Naive thymus-derived CD8-positive, alpha-beta T cell (primary cell): ENCODE results near the gene MAP3K5. TPM values are rescaled to one million over a fixed set of nuclear protein-coding genes. Genes with fewer than 3 reads are reported as not detected.

Experiments used
- ATAC-seq, 2 donors: fragments of 150-1000 bp; cut with Tn5 transposase in 1 of 2; sonication (Bioruptor Pico), chemical (Tn5 transposase) in 1 of 2; 1 replicate in 1 of 2; 2 replicates in 1 of 2; pipeline ENCODE4 v1.10.0; 2021; ENCODE audit warnings: mild to moderate bottlenecking in 2 of 2, moderate library complexity in 2 of 2
- POLR2A ChIA-PET: fragments of 350-600 bp; sonication (Branson Sonifier 250); formaldehyde crosslinking; loops from one replicate; lab custom pipeline; 2021; ENCODE audit warnings: antibody characterized with exemption; lab: Charles Lee
- DNase-seq, 10 donors: peaks; one replicate each; pipeline versions ENCODE4 v3.0.0 to v3.0.0-alpha.2; 2020 to 2022
- H3K27ac Mint-ChIP-seq, 10 donors: one replicate each; pipeline ENCODE4 v1.8.0; 2020 to 2022; ENCODE audit warnings: mild to moderate bottlenecking in 10 of 10, mixed read lengths in 10 of 10, moderate library complexity in 4 of 10, inconsistent platforms in 1 of 10
- H3K27me3 Mint-ChIP-seq, 5 donors: one replicate each; pipeline ENCODE4 v1.8.0; 2021 to 2022; ENCODE audit warnings: mixed read lengths in 5 of 5
- H3K36me3 Mint-ChIP-seq, 3 donors: one replicate each; pipeline ENCODE4 v1.8.0; 2020 to 2022; ENCODE audit warnings: mixed read lengths in 3 of 3, mild to moderate bottlenecking in 2 of 3, inconsistent platforms in 1 of 3
- H3K4me1 Mint-ChIP-seq, 4 donors: one replicate each; pipeline ENCODE4 v1.8.0; 2021 to 2022; ENCODE audit warnings: mixed read lengths in 4 of 4
- H3K4me3 Mint-ChIP-seq, 10 donors: one replicate each; pipeline ENCODE4 v1.8.0; 2020 to 2022; ENCODE audit warnings: mild to moderate bottlenecking in 10 of 10, mixed read lengths in 10 of 10, moderate library complexity in 6 of 10, inconsistent platforms in 1 of 10
- H3K9me3 Mint-ChIP-seq, 9 donors: one replicate each; pipeline ENCODE4 v1.8.0; 2020 to 2022; ENCODE audit warnings: mixed read lengths in 9 of 9, mild to moderate bottlenecking in 3 of 9, inconsistent platforms in 1 of 9, moderate library complexity in 1 of 9
- polyA plus RNA-seq, 3 donors: library from polyadenylated mRNA; unstranded; fragments of 300-500 nt; fragmentation: Illumina TruSeq; gene quantifications; one replicate each; pipeline ENCODE4 v1.2.3, GENCODE V29; 2021
- total RNA-seq, 8 experiments: library from RNA in 2 of 8; stranded (reverse) in 2 of 8; gene quantifications; one replicate each; pipeline ENCODE4 v1.2.3 and lab custom pipeline; 2021 to 2026

MAP3K5 gene
- total and polyA plus RNA-seq, 5 experiments from 2014 or later: 3.0 to 8.7 (median 4.5) TPM

DNA sequence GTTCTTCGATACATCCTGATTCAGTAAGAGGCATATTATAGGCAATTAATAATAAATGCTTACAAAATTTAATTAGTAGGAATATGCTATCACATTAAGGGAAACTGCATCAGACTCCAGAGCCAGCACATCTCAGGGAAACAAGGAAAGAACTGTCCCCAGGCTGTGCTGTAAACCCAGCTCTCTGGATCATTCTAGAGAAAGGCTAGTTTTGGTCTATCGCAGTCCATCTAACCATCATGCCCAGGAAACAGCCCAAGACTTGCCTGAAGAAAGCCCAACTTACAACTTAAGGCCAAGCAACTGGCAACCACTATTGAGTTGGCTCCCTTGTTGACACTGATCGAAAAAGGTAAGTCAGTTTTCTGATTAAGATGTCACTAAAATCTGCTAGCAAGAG lies 11.3 kb downstream of the MAP3K5 start:
- POLR2A ChIA-PET: interaction anchor here (0.6 kb wide), 1 partner anchor 19 kb away, joined by 3 read pairs; no protein-coding TSS in a partner anchor
- H3K4me1 Mint-ChIP-seq: peaks cover 20 to 67% (median 40%) of the 10 kb centered on the region in 4 donors
- H3K36me3 Mint-ChIP-seq: peaks cover 0 to 2% (median 0%) of the 10 kb centered on the region in 3 donors
- H3K27me3 Mint-ChIP-seq: no peaks in the 10 kb centered on the region
- H3K27ac Mint-ChIP-seq: peak overlapping the region in 1 of 10 donors; percentile 69
- H3K9me3 Mint-ChIP-seq: no peaks in the 10 kb centered on the region
- no peak for DNase-seq
- no peak for ATAC-seq
- H3K4me3 Mint-ChIP-seq: no peak overlapping the region

DNA sequence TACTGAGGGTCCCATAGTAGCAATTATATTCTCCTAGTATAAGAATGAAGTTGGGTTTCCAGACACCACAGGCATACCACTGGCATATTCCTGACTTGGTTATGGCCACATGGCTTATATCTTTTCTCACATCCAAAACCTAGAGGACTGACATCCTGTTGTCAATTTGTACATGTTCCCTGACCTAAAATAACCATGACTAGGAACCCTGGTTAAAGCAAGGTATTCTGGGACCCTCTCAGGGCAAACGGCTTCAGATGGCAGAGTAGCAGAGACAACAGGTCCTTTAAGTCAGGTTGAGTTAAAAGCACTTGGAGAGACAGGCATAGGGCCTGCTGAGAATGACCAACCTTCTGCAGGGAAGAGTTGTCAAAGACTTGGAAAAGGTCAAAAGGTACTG lies 12.6 kb downstream of the MAP3K5 start:
- POLR2A ChIA-PET: no interaction called here
- peak overlapping the region in 1 of 10 donors; percentile 13 for H3K27ac Mint-ChIP-seq
- ATAC-seq: no peak
- H3K4me1 Mint-ChIP-seq: peaks cover 9 to 66% (median 30%) of the 10 kb centered on the region in 4 donors
- no peaks in the 10 kb centered on the region for H3K9me3 Mint-ChIP-seq
- no peak overlapping the region for H3K4me3 Mint-ChIP-seq
- DNase-seq: no peak
- peaks cover 0 to 2% (median 0%) of the 10 kb centered on the region in 3 donors for H3K36me3 Mint-ChIP-seq
- no peaks in the 10 kb centered on the region for H3K27me3 Mint-ChIP-seq

DNA sequence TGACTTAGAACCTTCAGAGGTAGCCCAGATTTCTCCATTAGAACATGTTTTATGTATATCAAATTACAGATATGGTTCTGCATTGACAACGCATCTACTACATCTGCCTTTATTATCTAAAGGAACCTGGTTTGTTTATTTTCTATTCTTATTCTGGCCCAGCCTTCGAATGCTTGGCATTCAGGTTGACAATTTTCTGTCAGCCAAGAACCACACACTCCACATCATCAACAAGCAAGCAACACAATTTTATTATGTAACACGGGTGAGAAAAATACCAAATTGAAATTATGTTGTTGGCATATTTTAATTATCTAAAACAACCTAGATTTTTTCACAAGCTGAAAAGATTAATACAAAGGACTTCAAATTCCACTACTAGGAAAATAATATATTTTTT lies 14.6 kb downstream of the MAP3K5 start:
- H3K9me3 Mint-ChIP-seq: no peaks in the 10 kb centered on the region
- H3K27me3 Mint-ChIP-seq: no peaks in the 10 kb centered on the region
- POLR2A ChIA-PET: no interaction called here
- H3K4me1 Mint-ChIP-seq: peaks cover 9 to 66% (median 16%) of the 10 kb centered on the region in 4 donors
- no peak overlapping the region for H3K27ac Mint-ChIP-seq
- peaks cover 0 to 3% (median 0%) of the 10 kb centered on the region in 3 donors for H3K36me3 Mint-ChIP-seq
- no peak overlapping the region for H3K4me3 Mint-ChIP-seq
- DNase-seq (no peak), ATAC-seq (no peak)

DNA sequence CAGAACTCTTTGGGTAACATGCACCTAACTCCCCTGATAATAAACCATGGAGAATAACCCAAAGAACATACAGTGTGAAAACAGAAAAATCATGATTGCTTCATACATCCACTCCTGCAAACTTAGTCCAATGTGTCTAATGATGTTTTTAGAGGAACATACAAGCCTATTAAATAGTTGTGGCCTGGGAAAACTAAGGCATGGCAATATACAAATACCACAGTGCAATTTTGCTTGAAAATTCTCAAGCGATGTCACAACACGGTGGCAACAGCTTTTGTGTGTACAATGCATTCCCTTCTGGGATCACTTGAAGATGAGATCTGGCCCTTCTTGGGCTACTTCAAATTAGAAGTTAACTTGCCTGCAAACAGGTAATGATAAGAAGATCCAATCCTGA lies 16.7 kb downstream of the MAP3K5 start:
- H3K4me3 Mint-ChIP-seq: no peak overlapping the region
- ATAC-seq: no peak
- POLR2A ChIA-PET: no interaction called here
- H3K27ac Mint-ChIP-seq: peak overlapping the region in 2 of 10 donors; percentile 36 to 74
- peaks cover 6 to 64% (median 13%) of the 10 kb centered on the region in 4 donors for H3K4me1 Mint-ChIP-seq
- peaks cover 0 to 3% (median 0%) of the 10 kb centered on the region in 3 donors for H3K36me3 Mint-ChIP-seq
- no peak for DNase-seq
- H3K9me3 Mint-ChIP-seq: no peaks in the 10 kb centered on the region
- no peaks in the 10 kb centered on the region for H3K27me3 Mint-ChIP-seq

DNA sequence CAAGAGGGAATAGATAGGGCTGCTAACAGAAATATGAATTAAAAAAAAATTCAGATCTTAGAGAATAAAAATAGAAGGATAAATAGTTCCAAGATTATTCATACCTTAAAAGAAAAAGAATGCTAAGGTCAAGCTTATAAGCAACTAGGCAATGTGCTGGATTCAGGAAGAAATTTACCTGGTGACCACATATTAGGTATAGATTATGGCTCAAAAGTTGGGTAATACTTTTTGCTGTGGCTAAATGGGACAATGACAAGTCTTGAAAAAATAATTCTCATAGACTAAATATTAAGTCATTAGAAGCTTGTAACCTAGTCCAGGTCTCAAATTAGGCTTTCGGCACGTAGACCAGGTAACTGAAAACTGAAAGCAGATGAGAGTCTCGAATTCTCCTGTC lies 17.2 kb downstream of the MAP3K5 start:
- no peak for ATAC-seq

DNA sequence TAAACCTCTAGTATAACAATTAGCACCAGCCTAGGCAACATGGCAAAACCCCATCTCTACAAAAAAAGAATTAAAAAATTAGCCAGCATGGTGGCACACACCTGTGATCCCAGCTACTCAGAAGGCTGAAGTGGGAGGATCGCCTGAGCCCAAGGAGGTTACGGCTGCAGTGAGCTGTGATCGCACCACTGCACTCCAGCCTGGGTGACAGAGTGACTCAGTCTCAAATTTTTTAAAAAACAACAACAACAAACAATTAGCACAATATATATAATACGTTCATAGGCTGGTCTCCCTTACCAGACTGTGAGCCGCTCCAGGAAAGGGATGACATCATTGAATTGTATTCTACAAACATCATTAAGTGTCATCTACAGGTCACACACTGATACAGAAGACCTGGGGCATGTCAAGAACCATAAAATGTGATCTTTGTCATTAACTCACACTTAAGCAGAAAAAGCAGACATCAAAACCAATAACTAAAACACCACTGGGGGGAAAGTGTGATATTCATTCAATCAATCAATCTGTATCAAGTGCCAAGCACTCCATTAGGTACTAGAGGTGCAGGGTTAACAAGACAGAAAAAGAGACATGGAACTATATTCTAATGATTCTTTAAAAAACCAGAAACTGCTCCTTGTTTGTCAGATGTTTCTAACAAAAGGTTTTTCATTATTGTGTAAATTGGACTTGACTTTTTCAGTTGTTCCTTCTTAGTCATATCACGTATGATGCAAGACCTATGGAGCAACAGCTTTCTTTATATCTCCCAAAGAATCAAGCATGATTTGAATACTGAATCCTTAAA lies 17.8 kb downstream of the MAP3K5 start:
- Mint-ChIP-seq H3K4me1 (peaks cover 6 to 58% (median 11%) of the 10 kb centered on the region in 4 donors), H3K9me3 (no peaks in the 10 kb centered on the region), H3K36me3 (peaks cover 0 to 3% (median 0%) of the 10 kb centered on the region in 3 donors), H3K27me3 (no peaks in the 10 kb centered on the region), H3K27ac (peak overlapping the region in 3 of 10 donors; percentile 44 to 74 (median 52)), H3K4me3 (no peak overlapping the region)
- DNase-seq (no peak), ATAC-seq (no peak)
- POLR2A ChIA-PET: interaction anchor here (1.0 kb wide), 1 partner anchor 7 kb away, joined by 4 read pairs; no protein-coding TSS in a partner anchor

More for the DNA sequence above, 17.2 kb downstream of the MAP3K5 start:
- POLR2A ChIA-PET: no interaction called here
- no peak overlapping the region for H3K4me3 Mint-ChIP-seq
- DNase-seq: no peak
- peak overlapping the region in 1 of 10 donors; percentile 74 for H3K27ac Mint-ChIP-seq
- H3K9me3 Mint-ChIP-seq: no peaks in the 10 kb centered on the region
- peaks cover 0 to 3% (median 0%) of the 10 kb centered on the region in 3 donors for H3K36me3 Mint-ChIP-seq
- H3K27me3 Mint-ChIP-seq: no peaks in the 10 kb centered on the region
- H3K4me1 Mint-ChIP-seq: peaks cover 6 to 63% (median 13%) of the 10 kb centered on the region in 4 donors

DNA sequence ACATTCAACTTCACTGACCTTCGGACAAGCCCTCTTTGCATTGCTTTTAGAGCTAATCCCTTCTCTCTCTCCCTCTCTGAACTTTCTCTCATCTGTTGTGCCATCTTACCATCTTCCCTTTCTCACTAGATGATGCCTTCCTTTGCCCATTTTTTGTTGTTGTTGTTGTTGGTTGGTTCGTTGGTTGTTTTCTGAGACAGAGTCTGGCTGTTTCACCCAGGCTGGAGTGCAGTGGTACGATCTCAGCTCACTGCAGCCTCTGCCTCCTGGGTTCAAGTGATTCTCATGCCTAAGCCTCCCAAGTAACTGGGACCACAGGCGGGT lies 18.8 kb downstream of the MAP3K5 start:
- ATAC-seq (no peak), DNase-seq (no peak)
- Mint-ChIP-seq H3K9me3 (peaks cover 0 to 4% (median 0%) of the 10 kb centered on the region in 9 donors), H3K27ac (peak overlapping the region in 3 of 10 donors; percentile 14 to 74 (median 58)), H3K4me3 (peak overlapping the region in 1 of 10 donors; percentile 42), H3K27me3 (no peaks in the 10 kb centered on the region), H3K4me1 (peaks cover 6 to 60% (median 12%) of the 10 kb centered on the region in 4 donors), H3K36me3 (peaks cover 0 to 3% (median 0%) of the 10 kb centered on the region in 3 donors)
- POLR2A ChIA-PET: interaction anchor here (1.0 kb wide), 1 partner anchor 8 kb away, joined by 4 read pairs; no protein-coding TSS in a partner anchor

DNA sequence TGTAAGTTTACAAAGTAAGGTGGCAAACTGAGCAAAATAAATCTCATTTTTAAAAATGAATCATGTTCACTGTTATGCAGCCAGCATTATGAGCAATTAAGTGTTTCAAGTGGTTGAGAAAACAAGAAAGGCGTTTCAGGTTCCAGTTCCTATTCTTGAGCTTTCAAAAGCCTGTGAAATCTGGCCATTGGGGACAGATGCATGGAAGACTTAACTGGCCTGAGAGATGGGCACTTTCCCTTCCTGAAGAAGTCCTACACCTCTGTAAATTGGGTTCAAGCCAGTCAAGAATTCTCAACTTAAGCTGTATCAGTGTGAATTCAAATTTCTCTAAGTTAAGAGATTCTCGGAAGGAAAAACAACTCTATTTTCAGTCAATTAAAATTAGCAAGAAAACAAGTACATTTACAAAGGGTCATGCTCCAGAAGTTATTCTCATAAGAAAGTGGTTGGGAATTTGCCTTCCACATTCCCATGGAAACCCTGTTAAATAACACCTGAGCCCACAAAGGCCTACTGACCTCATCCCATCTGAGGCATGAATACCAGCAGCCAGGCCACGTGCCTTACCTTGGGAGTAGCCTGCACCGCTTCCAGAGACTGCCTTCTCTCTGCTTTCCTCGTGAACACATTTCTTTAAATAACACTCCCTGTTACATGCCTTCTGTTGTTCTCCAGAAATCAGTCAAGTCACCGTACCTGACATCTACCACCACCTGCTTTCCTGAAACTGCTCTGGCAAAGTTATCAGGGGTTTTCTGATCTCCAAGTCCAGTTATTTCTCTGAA lies 19.4 kb downstream of the MAP3K5 start:
- Mint-ChIP-seq H3K4me1 (peaks cover 8 to 65% (median 15%) of the 10 kb centered on the region in 4 donors), H3K27me3 (no peaks in the 10 kb centered on the region), H3K27ac (peak overlapping the region in 3 of 10 donors; percentile 14 to 74 (median 58)), H3K9me3 (peaks cover 0 to 4% (median 0%) of the 10 kb centered on the region in 9 donors), H3K4me3 (peak overlapping the region in 1 of 10 donors; percentile 42), H3K36me3 (peaks cover 0 to 3% (median 0%) of the 10 kb centered on the region in 3 donors)
- DNase-seq (no peak), ATAC-seq (no peak)
- POLR2A ChIA-PET: interaction anchor here (1.0 to 2.4 kb wide), 3 partner anchors 9 to 10 kb away, joined by 3 to 6 read pairs (median 4); no protein-coding TSS in a partner anchor

DNA sequence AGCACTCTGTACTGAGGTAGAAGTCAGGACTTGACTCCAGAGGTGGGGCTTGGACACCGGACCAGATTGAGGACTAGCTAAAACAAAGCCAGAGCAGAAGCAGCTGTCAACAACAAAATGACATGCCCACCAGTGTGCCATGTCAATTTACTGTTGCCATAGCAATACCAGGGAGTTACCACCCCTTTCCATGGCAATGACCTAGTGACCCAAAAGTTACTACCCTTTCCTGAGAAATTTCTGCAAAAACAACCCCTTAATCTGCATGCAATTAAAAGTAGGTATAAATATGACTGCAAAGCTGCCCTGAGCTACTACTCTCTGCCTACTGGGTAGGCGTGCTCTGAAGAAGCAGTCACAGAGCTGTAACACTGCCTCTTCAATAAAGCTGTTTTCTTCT lies 21.0 kb downstream of the MAP3K5 start:
- H3K27ac Mint-ChIP-seq: no peak overlapping the region
- ATAC-seq (peak in 1 of 2 donors; percentile 20), DNase-seq (no peak)
- peaks cover 0 to 2% (median 0%) of the 10 kb centered on the region in 3 donors for H3K36me3 Mint-ChIP-seq
- POLR2A ChIA-PET: interaction anchor here (2.4 kb wide), 1 partner anchor 9 kb away, joined by 6 read pairs; no protein-coding TSS in a partner anchor
- H3K4me3 Mint-ChIP-seq: peak overlapping the region in 1 of 10 donors; percentile 5
- H3K27me3 Mint-ChIP-seq: no peaks in the 10 kb centered on the region
- H3K9me3 Mint-ChIP-seq: peaks cover 0 to 4% (median 0%) of the 10 kb centered on the region in 9 donors
- H3K4me1 Mint-ChIP-seq: peaks cover 16 to 77% (median 27%) of the 10 kb centered on the region in 4 donors

DNA sequence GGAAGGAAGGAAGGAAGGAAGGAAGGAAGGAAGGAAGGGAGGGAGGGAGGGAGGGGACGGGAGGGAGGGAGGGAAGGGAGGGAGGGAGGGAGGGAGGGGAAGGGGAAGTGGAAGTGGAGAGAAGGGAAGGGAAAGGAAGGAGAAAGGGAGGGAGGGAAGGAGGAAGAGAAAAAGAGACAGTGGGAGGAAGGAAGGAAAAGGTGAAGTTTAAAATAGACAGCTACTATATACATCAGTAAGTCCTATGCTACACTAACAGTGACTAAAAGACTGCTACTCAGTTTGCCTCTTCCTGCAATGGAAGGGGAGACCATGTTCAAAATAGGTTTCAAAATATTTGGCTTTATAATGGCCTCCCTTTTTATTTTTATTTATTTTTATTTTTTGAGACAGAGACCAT lies 22.5 kb downstream of the MAP3K5 start:
- DNase-seq: no peak
- Mint-ChIP-seq H3K36me3 (peaks cover 0 to 2% (median 0%) of the 10 kb centered on the region in 3 donors), H3K4me1 (peaks cover 18 to 79% (median 34%) of the 10 kb centered on the region in 4 donors), H3K27ac (no peak overlapping the region), H3K4me3 (no peak overlapping the region), H3K9me3 (peaks cover 0 to 4% (median 0%) of the 10 kb centered on the region in 9 donors), H3K27me3 (no peaks in the 10 kb centered on the region)
- POLR2A ChIA-PET: no interaction called here
- no peak for ATAC-seq

DNA sequence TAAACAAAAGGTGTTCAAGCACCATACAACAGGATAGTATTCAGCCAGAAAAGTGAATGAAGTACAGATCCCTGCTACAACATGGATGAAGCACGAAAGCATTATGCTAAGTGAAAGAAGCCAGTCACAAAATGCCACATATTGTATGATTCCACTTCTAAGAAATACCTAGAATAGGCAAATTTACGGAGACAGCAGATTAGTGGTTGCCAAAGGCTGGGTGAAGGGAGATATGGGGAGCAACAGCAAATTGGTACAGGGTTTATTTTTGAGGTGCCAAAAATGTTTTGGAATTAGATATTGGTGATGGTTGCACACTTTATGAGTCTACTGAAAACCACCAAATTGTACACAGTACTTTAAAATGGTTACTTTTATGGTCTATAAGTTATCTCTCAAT lies 23.2 kb downstream of the MAP3K5 start:
- H3K9me3 Mint-ChIP-seq: peaks cover 0 to 4% (median 0%) of the 10 kb centered on the region in 9 donors
- POLR2A ChIA-PET: no interaction called here
- ATAC-seq (no peak), DNase-seq (no peak)
- peaks cover 0 to 2% (median 0%) of the 10 kb centered on the region in 3 donors for H3K36me3 Mint-ChIP-seq
- peak overlapping the region in 2 of 10 donors; percentile 16 to 28 for H3K27ac Mint-ChIP-seq
- peaks cover 22 to 79% (median 41%) of the 10 kb centered on the region in 4 donors for H3K4me1 Mint-ChIP-seq
- no peak overlapping the region for H3K4me3 Mint-ChIP-seq
- no peaks in the 10 kb centered on the region for H3K27me3 Mint-ChIP-seq

DNA sequence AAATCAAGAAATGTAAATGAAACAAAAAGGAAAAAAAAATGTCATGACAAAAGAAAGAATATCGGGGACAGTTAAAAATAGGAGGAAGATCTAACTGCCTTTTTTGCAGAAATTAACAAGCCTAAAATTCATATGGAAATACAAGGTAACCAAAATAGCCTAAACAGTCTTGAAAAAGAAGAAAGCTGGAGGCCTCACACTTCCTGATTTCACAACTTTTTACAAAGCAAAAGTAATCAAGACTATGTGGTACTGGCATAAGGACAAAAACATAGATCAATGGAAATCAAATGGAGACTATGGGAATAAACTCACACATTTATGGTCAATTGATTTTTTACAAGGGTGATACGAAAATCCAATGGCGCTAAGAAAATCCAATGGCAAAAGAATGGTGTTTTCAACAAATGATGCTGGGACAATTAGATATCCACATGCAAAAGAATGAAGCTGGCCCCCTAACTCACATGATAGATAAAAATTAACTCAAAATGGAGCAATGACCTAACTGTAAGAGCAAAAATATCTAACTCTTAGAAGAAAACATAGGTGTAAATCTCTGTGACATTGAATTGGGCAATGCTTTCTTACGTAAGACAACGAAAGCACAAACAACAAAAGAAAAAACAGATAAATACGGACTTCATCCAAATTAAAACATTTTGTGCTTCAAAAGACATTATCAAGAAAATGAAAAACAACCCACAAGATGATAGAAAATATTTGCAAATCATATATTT lies 24.5 kb downstream of the MAP3K5 start:
- H3K36me3 Mint-ChIP-seq: no peaks in the 10 kb centered on the region
- no peaks in the 10 kb centered on the region for H3K27me3 Mint-ChIP-seq
- peak overlapping the region in 5 of 10 donors; percentile 0 to 30 (median 11) for H3K4me3 Mint-ChIP-seq
- peaks cover 21 to 79% (median 48%) of the 10 kb centered on the region in 4 donors for H3K4me1 Mint-ChIP-seq
- POLR2A ChIA-PET: no interaction called here
- ATAC-seq: no peak
- no peak for DNase-seq
- H3K27ac Mint-ChIP-seq: peak overlapping the region in 6 of 10 donors; percentile 4 to 91 (median 58)
- peaks cover 0 to 4% (median 0%) of the 10 kb centered on the region in 9 donors for H3K9me3 Mint-ChIP-seq
